ENCODE data around the gene PACRG. TPM values are rescaled to one million over a fixed set of nuclear protein-coding genes. Genes with fewer than 3 reads are reported as not detected.

PACRG gene
- total and polyA plus RNA-seq, 2 of the 8 experiments (the other 6 are each of a cell fraction or from before 2014, with no cell fraction given), result 0.44 to 0.54 TPM

DNA sequence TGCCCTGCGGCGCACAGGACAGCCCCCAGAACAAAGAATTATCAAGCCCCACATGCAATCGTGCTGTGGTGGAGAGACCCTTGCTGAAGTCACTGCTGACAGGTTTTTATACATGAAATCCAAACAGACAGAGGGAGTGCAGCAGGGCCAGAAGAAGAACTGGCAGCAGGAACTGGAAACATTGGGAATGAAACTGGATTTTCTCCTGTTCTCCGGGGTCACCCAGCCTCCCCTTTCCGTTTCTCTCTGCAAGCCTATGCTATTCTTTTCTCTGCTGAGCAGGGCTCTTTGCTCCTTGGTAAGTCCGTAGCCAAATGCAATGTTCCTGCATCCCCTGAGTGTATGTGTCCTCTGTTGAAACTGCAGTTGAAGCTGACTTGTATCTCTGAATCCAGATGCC, 623.2 kb downstream of the PACRG start:
- no peaks in the 10 kb centered on the region for H3K27me3 ChIP-seq (replicated peaks in 1 of 4; ENCODE audit: control insufficient read depth in 3 of 4, extremely low read depth in 1 of 4, insufficient read depth in 3 of 4, low read length in 3 of 4)
- TF ChIP-seq SIX5 (IDR thresholded peaks at IDR 0.05; ENCODE audit: low read depth, low read length), result no peak
- no peak for TF ChIP-seq TAF1 (IDR thresholded peaks at IDR 0.05; ENCODE audit: low read depth, low read length)
- no peak for TF ChIP-seq CTBP2 (IDR thresholded peaks at IDR 0.05; ENCODE audit: borderline replicate concordance, insufficient read depth, insufficient read length, low read length)
- TF ChIP-seq, protein P1, sequence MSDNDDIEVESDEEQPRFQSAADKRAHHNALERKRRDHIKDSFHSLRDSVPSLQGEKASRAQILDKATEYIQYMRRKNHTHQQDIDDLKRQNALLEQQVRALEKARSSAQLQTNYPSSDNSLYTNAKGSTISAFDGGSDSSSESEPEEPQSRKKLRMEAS (IDR thresholded peaks at IDR 0.05), result no peak
- TF ChIP-seq, protein P2, sequence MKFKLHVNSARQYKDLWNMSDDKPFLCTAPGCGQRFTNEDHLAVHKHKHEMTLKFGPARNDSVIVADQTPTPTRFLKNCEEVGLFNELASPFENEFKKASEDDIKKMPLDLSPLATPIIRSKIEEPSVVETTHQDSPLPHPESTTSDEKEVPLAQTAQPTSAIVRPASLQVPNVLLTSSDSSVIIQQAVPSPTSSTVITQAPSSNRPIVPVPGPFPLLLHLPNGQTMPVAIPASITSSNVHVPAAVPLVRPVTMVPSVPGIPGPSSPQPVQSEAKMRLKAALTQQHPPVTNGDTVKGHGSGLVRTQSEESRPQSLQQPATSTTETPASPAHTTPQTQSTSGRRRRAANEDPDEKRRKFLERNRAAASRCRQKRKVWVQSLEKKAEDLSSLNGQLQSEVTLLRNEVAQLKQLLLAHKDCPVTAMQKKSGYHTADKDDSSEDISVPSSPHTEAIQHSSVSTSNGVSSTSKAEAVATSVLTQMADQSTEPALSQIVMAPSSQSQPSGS (IDR thresholded peaks at IDR 0.05; ENCODE audit: low read length), result no peak
- TF ChIP-seq KDM5A (IDR thresholded peaks at IDR 0.05; ENCODE audit: low read length), result no peak
- no peak for TF ChIP-seq TEAD4 (IDR thresholded peaks at IDR 0.05; ENCODE audit: low read depth, low read length)
- no peaks in the 10 kb centered on the region for H4K20me1 ChIP-seq (replicated peaks in 1 of 2; ENCODE audit: control insufficient read depth in 1 of 2, insufficient read depth in 2 of 2, low read length in 2 of 2)
- WGBS, 2 experiments (ENCODE audit: extremely low coverage in 1 of 2, insufficient coverage in 1 of 2, insufficient read length in 1 of 2, insufficient replicate concordance in 2 of 2, low coverage in 1 of 2, low lambda C conversion rate in 2 of 2, missing lambda C conversion rate in 1 of 2), result 87% methylated on average over 6 of the region's 6 CpGs; no CpG with 5 or more reads in 1 of the 2 experiments
- no peak for FAIRE-seq
- H3K9ac ChIP-seq (replicated peaks in 1 of 4; ENCODE audit: extremely low read depth in 1 of 4, low read depth in 3 of 4, low read length in 3 of 4), result no peak overlapping the region
- H3K79me2 ChIP-seq (ENCODE audit: control insufficient read depth in 1 of 2, insufficient read depth in 2 of 2, low read length in 2 of 2), result no peaks in the 10 kb centered on the region
- H2AFZ ChIP-seq (ENCODE audit: low read length), result no peak overlapping the region; the same call in 1 of the 2 replicates
- H3K4me1 ChIP-seq (replicated peaks in 1 of 4; ENCODE audit: control insufficient read depth in 3 of 4, insufficient read depth in 4 of 4, low read length in 3 of 4), result peaks cover 0 to 4% (median 2%) of the 10 kb centered on the region in 4 experiments; a peak in 4 of 7 replicates
- H4K8ac ChIP-seq (ENCODE audit: extremely low read depth, insufficient read depth, low read length), result no peak overlapping the region
- no peak overlapping the region for H4K5ac ChIP-seq (ENCODE audit: insufficient read length, low read depth, low read length)
- no peak overlapping the region for H3K4ac ChIP-seq (replicated peaks; ENCODE audit: insufficient read length, low read depth, low read length)
- no peaks in the 10 kb centered on the region for H3K23me2 ChIP-seq (ENCODE audit: low read depth, low read length)
- H3K56ac ChIP-seq (replicated peaks; ENCODE audit: insufficient read length, low read depth, low read length), result no peak overlapping the region
- H2BK20ac ChIP-seq (ENCODE audit: low read length), result no peak overlapping the region
- no peak overlapping the region for H2BK120ac ChIP-seq (replicated peaks; ENCODE audit: low read depth, low read length)
- H2BK5ac ChIP-seq (ENCODE audit: low read depth, low read length), result no peak overlapping the region
- no peaks in the 10 kb centered on the region for H3K79me1 ChIP-seq (ENCODE audit: low read depth, low read length)
- no peaks in the 10 kb centered on the region for H3K36me3 ChIP-seq (ENCODE audit: control insufficient read depth in 2 of 4, insufficient read depth in 4 of 4, low read length in 3 of 4)
- ChIA-PET POLR2A (ENCODE audit: partially characterized antibody) (no interaction called here), CTCF (ENCODE audit: partially characterized antibody) (interaction anchor here (2.4 kb wide), 1 partner anchor 12 kb away, joined by 6 read pairs; no protein-coding TSS in a partner anchor)
- no peak overlapping the region for H2AK5ac ChIP-seq (ENCODE audit: low read depth, low read length)
- no peak overlapping the region for H3K23ac ChIP-seq (ENCODE audit: insufficient read length)
- H3K4me3 ChIP-seq (ENCODE audit: extremely low read depth in 1 of 4, insufficient read depth in 2 of 4, low read depth in 3 of 4, low read length in 4 of 4), result no peak overlapping the region
- no peak overlapping the region for H3K4me2 ChIP-seq (ENCODE audit: insufficient read depth in 1 of 2, low read depth in 2 of 2, low read length in 2 of 2)
- H3K18ac ChIP-seq (ENCODE audit: extremely low read depth, low read length), result no peak overlapping the region
- H3K14ac ChIP-seq (ENCODE audit: insufficient read length), result no peak overlapping the region
- H2BK15ac ChIP-seq (ENCODE audit: low read length), result no peak overlapping the region
- no peak for DNase-seq (ENCODE audit: low read depth in 1 of 2, low spot score in 2 of 2)
- no peaks in the 10 kb centered on the region for H3K9me3 ChIP-seq (ENCODE audit: insufficient read depth in 2 of 2, low read depth in 1 of 2, low read length in 1 of 2)
- no peak overlapping the region for H4K91ac ChIP-seq (replicated peaks; ENCODE audit: insufficient read length, low read length)
- no peak overlapping the region for H3K27ac ChIP-seq (ENCODE audit: low read depth, low read length)
- H2BK12ac ChIP-seq (ENCODE audit: low read depth, low read length), result no peak overlapping the region
